Adrenal gland (tissue), 5 donors: ENCODE data around the gene RBM14.

ENCODE experiments used
- POLR2A ChIP-seq, 2 donors: fragments of 450-650 bp; IDR thresholded peaks; one replicate each; pipeline ENCODE4 v1.6.1; 2017; ENCODE audit warnings: antibody characterized with exemption in 2 of 2, mild to moderate bottlenecking in 2 of 2, moderate library complexity in 1 of 2
- TF ChIP-seq, protein P1 (sequence below), 6 experiments: fragments of 450-650 bp in 4 of 6; fragments of 200-600 bp in 2 of 6; sonication (generic) in 1 of 6; IDR thresholded peaks; 1 replicate in 5 of 6; 2 replicates in 1 of 6; pipeline versions ENCODE4 v1.5.1 to v1.8.0; 2016 to 2021; ENCODE audit warnings: antibody characterized with exemption in 6 of 6, mild to moderate bottlenecking in 2 of 6, moderate library complexity in 1 of 6
- donor health status: DM: no; HTN: no; CAD: no.

DNA sequence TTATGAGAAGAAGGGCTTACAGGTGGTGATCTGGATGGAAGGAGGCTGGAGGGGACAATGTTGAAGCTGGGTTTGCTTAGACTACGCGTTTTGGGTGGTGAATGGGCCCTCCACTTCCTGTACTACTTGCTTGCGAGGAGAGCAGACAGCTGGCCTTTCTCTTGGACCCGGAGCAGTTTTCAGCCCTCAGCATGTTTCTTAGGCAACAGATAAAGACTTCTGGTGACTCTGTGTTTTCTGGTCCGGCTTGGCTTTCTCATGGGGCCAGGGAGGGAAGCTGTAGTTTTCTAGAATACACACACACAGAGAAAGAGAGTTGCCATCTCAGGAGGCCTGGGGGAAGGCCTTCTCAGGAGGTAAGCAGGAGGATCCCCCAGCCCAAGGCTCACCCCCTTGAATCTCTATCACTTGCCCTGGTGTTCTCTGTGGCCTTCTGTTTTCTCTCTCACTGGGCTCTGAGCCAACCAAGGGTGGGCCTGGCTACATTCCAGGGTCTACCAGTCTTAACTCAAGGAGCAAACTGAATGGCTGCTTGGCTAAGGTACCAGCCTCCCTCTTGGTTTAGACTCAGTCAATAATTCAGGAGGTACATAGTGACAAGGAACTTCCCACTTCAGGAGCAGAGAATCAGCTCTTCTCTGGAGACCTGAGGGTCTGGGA lies 21.1 kb upstream of the RBM14 start:
- TF ChIP-seq, protein P1, sequence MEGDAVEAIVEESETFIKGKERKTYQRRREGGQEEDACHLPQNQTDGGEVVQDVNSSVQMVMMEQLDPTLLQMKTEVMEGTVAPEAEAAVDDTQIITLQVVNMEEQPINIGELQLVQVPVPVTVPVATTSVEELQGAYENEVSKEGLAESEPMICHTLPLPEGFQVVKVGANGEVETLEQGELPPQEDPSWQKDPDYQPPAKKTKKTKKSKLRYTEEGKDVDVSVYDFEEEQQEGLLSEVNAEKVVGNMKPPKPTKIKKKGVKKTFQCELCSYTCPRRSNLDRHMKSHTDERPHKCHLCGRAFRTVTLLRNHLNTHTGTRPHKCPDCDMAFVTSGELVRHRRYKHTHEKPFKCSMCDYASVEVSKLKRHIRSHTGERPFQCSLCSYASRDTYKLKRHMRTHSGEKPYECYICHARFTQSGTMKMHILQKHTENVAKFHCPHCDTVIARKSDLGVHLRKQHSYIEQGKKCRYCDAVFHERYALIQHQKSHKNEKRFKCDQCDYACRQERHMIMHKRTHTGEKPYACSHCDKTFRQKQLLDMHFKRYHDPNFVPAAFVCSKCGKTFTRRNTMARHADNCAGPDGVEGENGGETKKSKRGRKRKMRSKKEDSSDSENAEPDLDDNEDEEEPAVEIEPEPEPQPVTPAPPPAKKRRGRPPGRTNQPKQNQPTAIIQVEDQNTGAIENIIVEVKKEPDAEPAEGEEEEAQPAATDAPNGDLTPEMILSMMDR (IDR thresholded peaks at IDR 0.05) = no peak
- TF ChIP-seq POLR2A (IDR thresholded peaks at IDR 0.05) = no peak
